ENCODE measurements around the gene SMIM7.
"Not testable (repeated sequence)": the region's sequence is repeated elsewhere in the genome, so short reads cannot be mapped to it uniquely, and the experiment has no call there.

The SMIM7 gene

DNA sequence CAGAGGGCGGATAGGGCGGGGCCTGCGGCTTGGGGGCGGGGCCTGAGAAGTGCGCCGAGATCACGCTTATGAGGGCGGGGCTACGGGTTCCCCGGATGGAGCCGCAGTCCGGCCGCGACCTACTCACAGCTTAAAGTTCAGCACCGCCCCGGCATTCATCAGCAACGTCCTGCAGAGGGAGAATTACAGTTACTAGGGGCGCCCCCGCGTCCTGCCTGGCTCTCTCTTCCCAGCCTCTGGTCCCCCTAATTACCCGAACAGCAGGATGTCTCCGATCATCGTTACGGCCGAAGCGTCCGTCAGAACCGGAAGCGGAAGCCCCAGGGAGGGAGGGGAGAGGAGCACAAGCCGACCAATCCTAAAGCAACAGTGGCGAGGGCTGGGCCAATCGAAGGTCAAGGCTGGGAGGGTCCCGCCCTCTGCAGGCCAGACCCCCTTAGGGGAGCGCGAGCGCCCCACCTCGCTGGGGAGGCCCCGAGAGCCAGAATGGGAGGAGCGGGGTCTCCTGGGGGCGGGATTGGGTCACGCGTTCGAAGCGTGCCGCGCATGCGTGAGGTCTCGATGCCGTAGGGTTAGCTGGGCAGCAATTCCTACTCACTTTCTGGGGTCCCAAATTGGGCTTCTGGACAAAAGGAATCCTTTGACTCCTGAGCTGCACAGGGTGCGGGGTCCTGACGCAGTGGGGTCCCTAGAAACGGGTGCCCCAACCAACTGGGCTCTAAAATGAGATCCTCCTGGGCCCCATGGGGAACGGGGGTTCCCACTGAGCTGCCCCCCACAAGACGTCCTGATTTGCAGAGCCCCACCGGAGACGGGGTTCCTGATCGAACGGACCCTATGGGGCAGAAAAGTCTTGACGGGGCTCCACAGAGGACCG, at the start of gene SMIM7:
Gene SMIM7 (minus strand): TSS at position 313 of the 877 bp plus-strand sequence. CDS start 34 bp downstream, at position 279.
- DNase-seq (ENCODE audit: low spot score), result peak; percentile 98

DNA sequence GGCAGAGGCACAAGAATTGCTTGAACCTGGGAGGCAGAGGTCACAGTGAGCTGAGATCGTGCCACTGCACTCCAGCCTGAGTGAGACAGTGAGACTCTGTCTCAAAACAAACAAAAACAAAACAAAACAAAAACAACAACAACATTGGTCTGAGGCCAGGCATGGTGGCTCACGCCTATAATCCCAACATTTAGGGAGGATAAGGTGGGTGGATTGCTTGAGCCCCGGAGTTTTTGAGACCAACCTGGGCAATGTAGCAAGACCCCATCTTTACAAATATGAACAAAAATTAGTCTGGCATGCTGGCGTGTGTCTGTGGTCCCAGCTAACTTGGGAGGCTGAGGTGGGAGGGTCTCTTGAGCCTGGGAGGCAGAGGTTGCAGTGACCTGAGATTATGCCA, 43.7 kb upstream of the SMIM7 start:
- no peak for DNase-seq (ENCODE audit: low spot score)

DNA sequence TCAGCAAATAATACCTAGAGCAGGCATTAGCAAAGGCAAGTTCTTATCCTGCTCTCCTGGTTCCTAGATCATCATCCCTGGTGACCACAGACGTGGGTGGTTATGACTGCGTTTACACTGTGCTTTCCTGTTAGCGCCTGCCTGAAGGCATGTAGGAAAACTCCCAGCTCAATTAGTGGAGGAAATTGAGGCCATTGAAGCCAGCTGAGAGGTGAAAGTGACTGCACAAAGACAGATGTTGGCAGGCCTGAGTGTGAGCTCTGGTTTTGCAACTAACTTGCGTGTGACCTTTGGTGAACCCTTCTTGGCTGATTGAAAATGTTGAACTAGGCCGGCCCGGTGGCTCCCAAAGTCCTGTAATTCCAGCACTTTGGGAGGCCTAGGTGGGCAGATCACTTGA, 42.2 kb upstream of the SMIM7 start:
- DNase-seq (ENCODE audit: low spot score), result no peak

DNA sequence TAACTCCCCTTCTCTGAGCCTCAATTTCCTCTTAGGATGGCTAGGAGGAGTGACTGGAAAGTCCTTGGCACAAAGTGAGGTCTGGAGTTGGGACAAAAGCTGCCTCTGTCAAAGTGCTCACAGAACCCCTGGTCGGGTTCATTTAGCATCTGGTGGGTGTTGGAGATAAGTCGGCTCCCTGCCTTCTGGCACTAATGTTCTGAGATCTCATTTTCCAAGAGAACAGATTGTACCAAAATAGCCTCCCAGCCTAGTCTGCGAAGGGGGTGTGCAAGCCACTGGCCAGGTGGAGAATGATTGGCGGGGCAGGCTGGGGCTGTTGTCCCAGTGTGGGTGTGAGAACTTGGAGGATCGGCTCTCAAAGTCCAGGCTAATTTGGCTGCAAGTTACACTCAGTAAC, 39.0 kb upstream of the SMIM7 start:
- DNase-seq (ENCODE audit: low spot score), result no peak

DNA sequence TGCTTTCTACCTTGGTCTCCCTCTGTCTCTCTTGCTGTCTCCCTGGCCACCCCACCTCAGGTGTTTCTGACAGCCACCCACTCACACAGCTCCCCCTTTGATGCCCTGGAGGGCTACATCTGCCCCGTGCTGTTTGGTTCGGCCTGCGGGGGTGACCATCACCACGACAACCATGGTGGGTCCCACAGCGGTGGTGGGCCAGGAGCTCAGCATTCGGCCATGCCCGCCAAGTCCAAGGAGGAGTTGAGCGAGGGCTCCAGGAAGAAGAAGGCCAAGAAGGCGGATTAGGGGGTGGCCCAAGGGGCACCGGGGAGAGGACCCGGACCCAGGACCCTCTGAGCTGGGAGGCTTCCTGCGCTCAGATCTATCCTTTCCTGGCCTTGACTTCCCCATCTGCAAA, 28.1 kb upstream of the SMIM7 start:
- no peak for DNase-seq (ENCODE audit: low spot score)

DNA sequence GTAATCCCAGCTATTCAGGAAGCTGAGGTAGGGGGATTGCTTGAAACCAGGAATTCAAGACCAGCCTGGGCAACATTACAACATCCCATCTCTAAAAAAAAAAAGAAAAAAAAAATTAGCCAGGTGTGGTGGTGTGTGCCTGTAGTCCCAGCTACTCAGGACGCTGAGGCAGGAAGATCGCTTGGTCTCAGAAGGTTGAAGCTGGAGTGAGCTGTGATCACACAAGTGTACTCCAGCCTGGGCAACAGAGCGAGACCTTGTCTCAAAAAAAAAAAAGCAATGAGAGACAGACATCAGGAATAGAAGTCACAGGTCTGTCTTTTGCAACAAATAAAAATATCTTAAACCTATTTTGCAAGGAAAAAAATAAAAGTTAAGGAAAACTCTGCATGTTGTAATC, 24.3 kb upstream of the SMIM7 start:
- no peak for DNase-seq (ENCODE audit: low spot score)

DNA sequence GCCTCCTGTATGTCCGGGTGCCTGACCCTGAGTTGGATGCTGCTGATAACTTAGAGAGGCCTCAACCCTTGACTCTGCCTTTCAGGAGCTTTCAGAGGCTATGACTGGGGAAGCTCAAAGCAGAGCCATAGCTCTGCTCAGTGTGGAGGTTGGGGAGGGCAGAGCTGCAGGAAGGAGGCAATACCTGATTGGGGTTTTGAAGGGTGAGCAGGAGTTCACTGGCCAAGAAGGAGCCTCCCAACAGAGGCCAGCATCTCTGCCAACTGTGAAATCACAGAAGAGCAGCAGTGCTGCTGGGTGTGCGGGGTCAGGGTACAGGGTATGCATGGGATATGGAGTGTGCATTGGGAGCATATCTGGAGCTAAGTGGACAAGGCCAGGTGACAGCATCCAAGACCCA, 22.6 kb upstream of the SMIM7 start:
- DNase-seq (ENCODE audit: low spot score), result no peak

DNA sequence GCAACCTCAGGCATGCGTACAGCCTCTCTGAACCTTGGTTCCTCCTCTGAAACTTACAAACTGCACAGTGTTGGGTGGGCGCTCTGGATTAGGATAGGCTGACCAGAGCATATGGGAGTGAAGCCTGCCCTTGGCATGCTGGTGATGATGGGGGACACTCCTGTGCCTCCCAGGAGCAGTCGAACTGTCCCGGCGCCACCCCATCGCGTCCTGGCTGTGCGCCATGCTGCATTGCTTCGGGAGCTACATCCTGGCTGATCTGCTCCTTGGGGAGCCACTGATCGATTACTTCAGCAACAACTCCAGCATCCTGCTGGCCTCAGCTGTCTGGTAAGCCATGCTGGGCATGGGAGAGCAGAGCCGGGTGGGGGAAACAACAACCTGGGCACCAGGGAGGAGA, 19.9 kb upstream of the SMIM7 start:
- no peak for DNase-seq (ENCODE audit: low spot score)

DNA sequence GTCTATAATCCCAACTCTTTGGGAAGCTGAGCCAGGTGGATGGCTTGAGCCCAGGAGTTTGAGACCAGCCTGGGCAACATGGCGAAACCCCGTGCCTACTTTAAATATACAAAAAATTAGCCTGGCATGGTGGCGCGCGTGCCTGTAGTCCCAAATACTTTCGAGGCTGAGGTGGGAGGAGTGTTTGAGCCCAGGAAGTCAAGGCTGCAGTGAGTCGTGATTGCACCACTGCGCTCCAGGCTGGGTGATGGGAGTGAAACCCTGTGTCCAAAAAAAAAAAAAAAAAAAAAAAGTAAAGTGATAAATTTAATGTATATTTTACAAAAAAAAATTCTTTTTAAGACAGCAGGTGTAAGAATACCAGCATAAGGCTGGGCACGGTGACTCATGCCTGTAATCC, 18.6 kb upstream of the SMIM7 start:
- no peak for DNase-seq (ENCODE audit: low spot score)

DNA sequence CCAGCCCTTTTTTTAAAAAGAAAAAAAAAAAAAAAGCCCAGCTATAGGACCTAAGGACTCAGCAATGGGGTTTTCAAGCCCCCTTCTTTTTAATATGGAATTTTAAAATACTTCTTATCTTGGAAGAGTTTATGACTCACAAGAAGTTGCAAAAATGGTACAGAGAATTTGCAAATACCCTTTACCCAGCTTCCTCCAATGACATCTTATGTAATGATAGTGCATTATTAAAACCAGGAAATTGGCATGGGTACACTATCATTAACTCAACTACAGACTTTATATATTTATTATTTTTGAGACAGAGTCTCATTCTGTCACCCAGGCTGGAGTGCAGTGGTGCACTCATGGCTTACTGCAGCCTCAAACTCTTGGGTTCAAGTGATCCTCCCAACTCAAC, 17.1 kb upstream of the SMIM7 start:
- no peak for DNase-seq (ENCODE audit: low spot score)

DNA sequence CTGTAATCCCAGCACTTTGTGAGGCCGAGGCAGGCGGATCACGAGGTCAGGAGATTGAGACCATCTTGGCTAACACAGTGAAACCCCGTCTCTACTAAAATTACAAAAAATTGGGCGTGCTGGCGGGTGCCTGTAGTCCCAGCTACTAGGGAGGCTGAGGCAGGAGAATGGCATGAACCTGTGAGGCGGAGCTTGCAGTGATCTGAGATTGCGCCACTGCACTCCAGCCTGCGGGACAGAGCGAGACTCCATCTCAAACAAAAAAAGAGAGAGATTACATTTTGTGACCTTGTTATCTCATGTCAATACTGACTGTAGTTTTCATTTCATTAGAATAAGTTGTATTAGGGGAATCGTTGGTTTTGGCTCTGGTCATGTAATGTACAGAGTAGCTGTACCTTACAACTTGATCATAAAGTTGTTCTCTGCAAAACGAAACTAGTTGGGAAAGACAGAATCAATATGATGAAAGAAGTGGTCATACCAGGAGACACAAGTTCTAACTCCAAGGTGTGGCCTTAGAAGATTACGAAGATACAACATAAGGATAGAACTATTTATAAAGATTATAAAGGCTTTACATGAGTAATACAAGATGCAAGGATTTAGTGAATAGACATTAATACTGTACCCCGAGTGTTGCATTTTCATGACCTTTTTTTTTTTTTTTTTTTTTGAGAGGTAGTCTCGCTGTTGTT, 16.3 kb upstream of the SMIM7 start:
- DNase-seq (ENCODE audit: low spot score), result no peak

DNA sequence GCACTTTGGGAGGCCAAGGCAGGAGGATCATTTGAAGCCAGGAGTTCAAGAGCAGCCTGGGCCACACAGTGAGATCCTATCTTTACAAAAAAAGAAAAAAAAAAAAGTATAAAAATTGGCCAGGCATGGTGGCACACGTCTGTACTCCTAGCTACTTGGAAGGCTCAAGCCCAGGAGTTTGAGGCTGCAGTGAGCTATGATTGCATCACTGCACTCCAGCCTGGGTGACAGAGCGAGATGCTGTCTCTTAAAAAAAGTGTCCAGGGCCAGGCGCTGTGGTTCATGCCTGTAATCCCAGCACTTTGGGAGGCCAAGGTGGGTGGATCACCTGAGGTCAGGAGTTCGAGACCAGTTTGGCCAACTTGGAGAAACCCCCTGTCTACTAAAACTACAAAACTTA, 13.9 kb upstream of the SMIM7 start:
- not testable (repeated sequence) for DNase-seq (ENCODE audit: low spot score)

DNA sequence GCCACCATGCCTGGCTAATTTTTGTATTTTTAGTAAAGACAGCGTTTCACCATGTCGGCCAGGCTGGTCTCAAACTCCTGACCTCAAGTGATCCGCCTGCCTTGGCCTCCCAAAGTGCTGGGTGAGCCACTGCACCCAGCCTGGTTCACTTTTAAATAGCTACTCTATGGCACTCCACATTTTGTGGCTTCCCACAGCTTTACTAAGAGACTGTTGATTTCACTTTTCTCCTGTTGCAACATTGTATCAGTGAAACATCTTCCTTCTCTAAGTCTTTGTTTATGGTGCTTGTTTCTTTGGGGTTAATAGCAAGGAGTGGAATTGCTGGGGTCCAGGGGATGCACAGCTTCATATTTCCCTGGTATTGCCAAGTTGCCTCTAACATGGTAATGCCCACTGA, 13.3 kb upstream of the SMIM7 start:
- no peak for DNase-seq (ENCODE audit: low spot score)

DNA sequence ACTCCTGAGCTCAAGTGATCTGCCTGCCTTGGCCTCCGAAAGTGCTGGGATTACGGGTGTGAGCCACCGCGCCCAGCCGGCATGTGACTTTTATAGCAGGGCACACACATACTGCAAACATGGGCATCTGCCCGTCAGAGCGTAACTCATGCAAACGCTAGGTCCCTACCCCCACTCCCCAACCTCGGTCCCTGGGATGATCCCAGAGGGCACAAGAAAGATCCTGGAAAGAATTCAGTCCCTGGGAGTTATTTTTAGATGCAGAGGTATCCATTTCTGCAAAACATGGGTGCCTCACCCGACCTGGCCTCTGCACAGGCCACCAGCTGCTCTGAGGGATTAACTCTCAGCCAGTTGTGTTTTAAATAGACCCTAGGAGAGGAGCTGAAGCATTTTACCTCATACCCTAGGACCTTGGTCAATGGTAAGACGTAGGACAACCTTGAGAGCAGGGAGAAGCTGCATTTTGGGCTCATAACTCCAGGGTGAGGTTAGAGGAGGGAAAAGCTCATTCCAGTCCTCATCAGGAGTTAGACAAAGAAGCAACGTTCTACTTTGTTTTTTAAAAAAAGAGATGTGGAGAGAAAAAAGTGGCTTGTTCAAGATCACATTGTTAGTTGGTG, 11.8 kb upstream of the SMIM7 start:
- no peak for DNase-seq (ENCODE audit: low spot score)

DNA sequence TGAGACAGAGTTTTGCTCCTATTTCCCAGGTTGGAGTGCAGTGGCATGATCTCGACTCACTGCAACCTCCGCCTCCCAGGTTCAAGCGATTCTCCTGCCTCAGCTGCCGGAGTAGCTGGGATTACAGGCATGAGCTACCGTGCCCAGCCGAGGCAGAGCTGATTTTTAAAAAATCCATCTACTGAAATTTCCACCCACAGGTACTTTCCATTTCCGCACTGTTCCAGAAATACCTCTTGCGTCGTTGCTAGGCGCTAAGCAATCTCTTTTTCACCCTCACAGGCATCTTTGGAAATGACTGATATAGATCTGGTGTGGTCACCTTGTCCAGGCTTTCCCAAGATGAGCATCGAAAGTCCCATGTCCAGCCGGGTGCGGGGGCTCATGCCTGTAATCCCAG, 10.3 kb upstream of the SMIM7 start:
- no peak for DNase-seq (ENCODE audit: low spot score)

DNA sequence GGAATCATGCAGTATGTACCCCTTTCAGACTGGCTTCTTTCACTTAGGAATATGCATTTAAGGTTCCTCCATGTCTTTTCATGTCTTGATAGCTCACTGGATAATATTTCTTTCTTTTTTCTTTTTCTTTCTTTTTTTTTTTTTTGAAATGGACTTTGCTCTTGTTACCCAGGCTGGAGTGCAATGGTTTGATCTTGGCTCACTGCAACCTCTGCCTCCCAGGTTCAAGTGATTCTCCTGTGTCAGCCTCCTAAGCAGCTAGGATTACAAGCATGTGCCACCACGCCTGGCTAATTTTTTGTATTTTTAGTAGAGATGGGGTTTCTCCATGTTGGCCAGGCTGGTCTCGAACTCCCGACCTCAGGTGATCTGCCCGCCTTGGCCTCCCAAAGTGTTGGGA, 8.8 kb upstream of the SMIM7 start:
- not testable (repeated sequence) for DNase-seq (ENCODE audit: low spot score)

DNA sequence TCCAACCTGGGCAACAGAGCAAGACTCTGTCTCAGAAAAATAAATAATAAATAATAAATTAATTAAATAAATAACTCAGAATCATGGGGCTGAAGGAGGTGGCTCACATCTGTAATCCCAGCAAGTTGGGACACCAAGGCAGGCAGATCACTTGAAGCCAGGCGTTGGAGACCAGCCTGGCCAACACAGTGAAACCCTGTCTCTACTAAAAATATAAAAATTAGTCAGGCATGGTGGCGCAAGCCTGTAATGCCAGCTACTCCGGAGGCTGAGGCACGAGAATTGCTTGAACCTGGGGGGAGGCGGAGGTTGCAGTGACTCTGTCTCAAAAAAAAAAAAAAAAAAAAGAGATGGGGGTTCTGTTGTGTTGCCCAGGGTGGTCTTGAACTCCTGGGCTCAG, 8.2 kb upstream of the SMIM7 start:
- no peak for DNase-seq (ENCODE audit: low spot score)

DNA sequence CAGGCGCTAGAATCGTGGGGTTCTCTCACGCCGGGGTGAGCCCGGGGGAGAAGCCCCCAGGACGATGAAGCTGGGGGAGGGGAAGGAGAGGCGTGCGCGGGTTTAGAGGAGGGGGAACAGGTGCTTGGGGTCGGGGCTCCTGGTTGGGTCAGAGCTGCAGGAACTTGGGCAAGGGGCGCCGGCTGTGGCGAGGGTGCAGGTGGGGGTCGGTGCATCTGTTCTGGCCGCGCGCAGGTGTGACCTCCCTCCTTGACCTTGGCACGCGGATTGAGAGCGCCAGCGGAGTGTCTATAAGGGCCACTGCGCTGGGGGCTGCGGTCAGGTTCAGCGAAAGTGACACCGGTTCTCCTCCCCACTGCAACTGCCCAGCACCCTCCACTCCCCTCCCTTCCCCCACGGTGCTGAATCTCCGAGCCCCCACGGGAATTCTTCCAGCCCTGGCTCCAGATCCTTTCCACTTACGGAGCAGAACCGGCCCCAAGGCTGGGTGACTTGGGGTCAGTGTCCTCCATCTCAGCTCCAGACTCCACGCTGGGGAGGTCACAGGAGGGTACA, 1.6 kb upstream of the SMIM7 start:
- DNase-seq (ENCODE audit: low spot score), result peak; percentile 35

DNA sequence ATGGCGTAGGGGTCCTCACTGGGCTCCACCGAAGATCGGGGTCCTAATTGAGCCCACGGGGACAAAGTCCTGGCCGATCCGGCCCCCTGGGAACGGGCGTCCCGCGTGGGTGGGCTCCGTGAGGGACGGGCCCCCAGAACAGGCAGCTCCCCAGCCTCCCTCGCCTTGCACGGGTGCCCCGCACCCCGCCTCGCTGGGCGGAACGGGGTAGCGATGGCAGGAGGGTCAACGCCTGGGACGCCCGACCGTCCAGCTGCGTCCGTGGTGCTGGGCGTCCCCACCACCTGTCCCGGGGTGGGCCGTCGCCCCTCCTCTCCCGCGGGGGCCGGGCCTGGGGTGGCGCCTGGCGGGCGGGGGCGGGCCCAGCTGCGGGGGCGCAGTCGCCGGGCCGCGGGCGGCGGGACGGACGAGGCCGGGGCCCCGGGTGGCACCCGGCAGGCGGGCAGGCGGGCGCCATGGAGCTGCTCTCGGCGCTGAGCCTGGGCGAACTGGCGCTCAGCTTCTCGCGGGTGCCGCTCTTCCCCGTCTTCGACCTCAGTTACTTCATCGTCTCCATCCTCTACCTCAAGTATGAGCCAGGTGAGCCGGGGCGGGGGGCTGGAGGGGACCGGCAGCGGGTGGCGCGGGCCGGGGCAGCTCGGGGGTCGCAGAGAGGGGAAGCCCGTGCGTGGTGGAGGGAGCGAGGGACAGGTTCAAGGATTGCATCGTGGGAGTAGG, 977 bp upstream of the SMIM7 start, which contains the start of gene TMEM38A:
Gene TMEM38A (plus strand): TSS at position 377 of the 717 bp plus-strand sequence. CDS start 79 bp downstream, at position 456.
- peak; percentile 75 for DNase-seq (ENCODE audit: low spot score)

DNA sequence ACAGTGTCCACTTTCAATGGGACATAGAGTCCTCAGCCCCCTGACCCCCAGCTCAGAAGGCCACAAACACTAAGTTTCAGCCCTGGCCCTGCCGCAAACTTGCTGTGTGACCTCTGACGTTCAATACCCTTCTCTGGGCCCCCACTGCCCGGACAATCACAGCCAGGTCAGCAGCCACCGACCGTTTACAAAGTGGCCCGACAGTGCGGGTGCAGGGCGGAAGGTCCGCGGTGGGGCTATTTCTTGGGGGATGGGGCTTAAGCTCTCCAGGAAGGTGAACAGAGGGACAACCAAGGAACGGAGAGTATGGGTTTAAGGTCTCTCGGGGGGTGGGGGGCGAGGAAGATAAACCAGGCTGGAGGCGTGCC, 496 bp downstream of the SMIM7 start:
- DNase-seq (ENCODE audit: low spot score), result no peak

DNA sequence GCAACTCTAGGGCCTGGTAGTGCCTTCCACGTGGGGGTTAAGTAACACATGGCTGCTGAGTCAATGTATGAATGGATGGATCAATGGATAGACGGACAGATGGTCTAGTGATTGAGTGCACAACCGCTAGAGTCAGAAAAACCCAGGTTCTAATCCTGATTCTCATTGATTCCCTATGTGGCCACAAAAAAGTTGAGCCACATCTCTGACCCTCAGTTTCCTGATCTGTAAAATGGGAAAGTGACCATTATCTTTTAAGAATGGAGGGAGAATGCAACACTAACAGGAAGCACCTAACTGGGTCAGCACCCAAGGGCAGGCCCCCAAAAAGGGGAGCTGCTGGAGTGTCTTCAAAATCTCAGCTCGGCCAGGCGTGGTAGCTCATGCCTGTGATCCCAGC, 2.6 kb downstream of the SMIM7 start:
- no peak for DNase-seq (ENCODE audit: low spot score)

DNA sequence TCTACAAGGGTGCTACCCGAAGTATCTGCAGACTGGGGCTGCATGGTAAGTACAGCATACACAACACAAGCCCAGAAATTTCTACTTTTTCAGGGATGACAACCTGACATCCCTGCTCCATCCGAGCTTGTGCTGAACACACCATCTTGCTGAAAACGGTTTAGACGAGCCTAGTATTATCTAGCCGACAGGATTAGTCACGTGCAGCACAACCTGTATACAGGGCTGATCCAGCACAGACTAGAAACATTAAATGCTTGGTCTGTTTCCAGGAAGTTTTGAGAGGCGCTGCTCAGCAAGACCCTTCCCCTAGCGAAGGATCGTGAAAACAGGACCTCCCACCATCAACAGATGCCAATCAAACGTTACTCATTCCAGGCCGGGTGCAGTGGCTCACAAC, 4.2 kb downstream of the SMIM7 start:
- no peak for DNase-seq (ENCODE audit: low spot score)

Measured in iPS-NIHi11 (cell line).